Immature natural killer cell (primary cell): Measurements from ENCODE around the gene TMEM8B. TPM values are rescaled to one million over a fixed set of nuclear protein-coding genes. Genes with fewer than 3 reads are reported as not detected.
A peak's percentile ranks its signal among the peaks of the same experiment; 100 is the strongest.

ENCODE experiments used
- DNase-seq, 3 donors: peaks; one replicate each; pipeline ENCODE4 v3.0.0; 2022; ENCODE audit warnings: mixed read lengths in 1 of 3
- H3K27ac Mint-ChIP-seq, 6 donors: one replicate each; pipeline ENCODE4 v1.8.0; 2020; ENCODE audit warnings: mixed read lengths in 6 of 6, mild to moderate bottlenecking in 5 of 6, inconsistent platforms in 4 of 6, moderate library complexity in 3 of 6
- H3K27me3 Mint-ChIP-seq, 3 donors: one replicate each; pipeline ENCODE4 v1.8.0; 2020 to 2021; ENCODE audit warnings: low read depth in 3 of 3, mild to moderate bottlenecking in 3 of 3, mixed read lengths in 3 of 3, moderate library complexity in 3 of 3, inconsistent platforms in 1 of 3
- H3K36me3 Mint-ChIP-seq, 3 donors: one replicate each; pipeline ENCODE4 v1.8.0; 2020; ENCODE audit warnings: mixed read lengths in 3 of 3, inconsistent platforms in 2 of 3, mild to moderate bottlenecking in 2 of 3
- H3K4me1 Mint-ChIP-seq, 2 donors: one replicate each; pipeline ENCODE4 v1.8.0; 2020; ENCODE audit warnings: inconsistent platforms in 2 of 2, mild to moderate bottlenecking in 2 of 2, mixed read lengths in 2 of 2, moderate library complexity in 1 of 2
- H3K4me3 Mint-ChIP-seq, 5 donors: one replicate each; pipeline ENCODE4 v1.8.0; 2020; ENCODE audit warnings: mild to moderate bottlenecking in 5 of 5, mixed read lengths in 5 of 5, inconsistent platforms in 3 of 5, moderate library complexity in 3 of 5
- H3K9me3 Mint-ChIP-seq, 6 donors: one replicate each; pipeline ENCODE4 v1.8.0; 2020; ENCODE audit warnings: mild to moderate bottlenecking in 6 of 6, mixed read lengths in 6 of 6, inconsistent platforms in 4 of 6, moderate library complexity in 3 of 6
- polyA plus RNA-seq, 3 donors: library from polyadenylated mRNA; unstranded; fragments of 300-500 nt; fragmentation: Illumina TruSeq; gene quantifications; one replicate each; pipeline ENCODE4 v1.2.3, GENCODE V29; 2021

TMEM8B gene
- polyA plus RNA-seq = 1 to 10 TPM; 1.1 to 2.1 (median 1.6) TPM

GRCh38 chr9:35829084-35829763 is at the start of gene TMEM8B:
TMEM8B (plus strand) TSS chr9:35829228; CDS start chr9:35829448, 220 bp downstream.
- Mint-ChIP-seq H3K27me3 (peaks cover 3 to 4% (median 4%) of the 10 kb centered on the region in 3 donors), H3K4me3 (peak within 1 kb of the TSS; percentile 90 to 98 (median 96)), H3K9me3 (no peaks in the 10 kb centered on the region), H3K36me3 (no peaks in the 10 kb centered on the region), H3K4me1 (peaks cover 13 to 26% of the 10 kb centered on the region in 2 donors), H3K27ac (peak within 1 kb of the TSS; percentile 65 to 95 (median 92))
- peak; percentile 85 to 90 (median 89) for DNase-seq

DNA sequence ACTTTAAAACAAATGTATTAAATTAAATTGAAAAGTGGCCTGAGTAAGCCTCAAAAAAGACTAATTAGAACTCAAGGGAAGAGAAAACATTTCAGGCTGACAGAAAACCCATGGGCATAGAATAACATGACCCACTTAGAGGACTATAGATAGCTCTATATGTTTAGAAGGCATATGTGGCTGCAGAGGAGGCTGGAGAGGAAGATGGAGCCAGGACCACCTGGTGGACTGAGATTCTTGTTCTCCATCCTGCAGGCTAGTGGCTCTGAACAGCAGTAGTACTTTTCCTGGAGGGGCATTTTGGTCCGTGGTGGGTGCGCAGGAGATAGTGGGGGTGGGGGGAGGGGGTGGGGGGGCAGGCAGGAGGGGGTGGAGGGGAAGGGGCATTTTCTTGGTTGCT is 48.0 kb upstream of the TMEM8B start:
- Mint-ChIP-seq H3K9me3 (no peaks in the 10 kb centered on the region), H3K4me1 (no peaks in the 10 kb centered on the region), H3K4me3 (no peak overlapping the region), H3K27ac (no peak overlapping the region), H3K27me3 (no peaks in the 10 kb centered on the region), H3K36me3 (peaks cover 18 to 26% (median 19%) of the 10 kb centered on the region in 3 donors)
- no peak for DNase-seq

DNA sequence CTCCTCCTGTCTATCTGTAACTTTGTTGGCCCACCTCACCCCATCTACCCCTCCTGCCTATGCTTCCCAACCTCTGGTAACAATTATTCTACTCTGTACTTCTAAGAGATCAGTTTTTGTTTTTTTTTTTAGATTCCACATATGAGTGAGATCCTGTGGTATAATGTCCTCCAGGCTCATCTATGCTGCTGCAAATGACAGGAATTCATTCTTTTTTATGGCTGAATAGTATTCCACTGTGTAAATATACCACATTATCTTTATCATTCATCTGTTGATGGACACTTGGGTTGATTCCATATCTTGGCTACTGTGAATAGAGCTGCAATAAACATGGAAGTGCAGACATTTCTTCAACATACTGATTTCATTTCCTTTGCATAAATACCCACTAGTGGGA is 45.6 kb upstream of the TMEM8B start:
- Mint-ChIP-seq H3K36me3 (peaks cover 25 to 37% (median 27%) of the 10 kb centered on the region in 3 donors), H3K9me3 (no peaks in the 10 kb centered on the region), H3K4me3 (no peak overlapping the region), H3K27me3 (no peaks in the 10 kb centered on the region), H3K4me1 (no peaks in the 10 kb centered on the region), H3K27ac (no peak overlapping the region)
- DNase-seq = no peak

DNA sequence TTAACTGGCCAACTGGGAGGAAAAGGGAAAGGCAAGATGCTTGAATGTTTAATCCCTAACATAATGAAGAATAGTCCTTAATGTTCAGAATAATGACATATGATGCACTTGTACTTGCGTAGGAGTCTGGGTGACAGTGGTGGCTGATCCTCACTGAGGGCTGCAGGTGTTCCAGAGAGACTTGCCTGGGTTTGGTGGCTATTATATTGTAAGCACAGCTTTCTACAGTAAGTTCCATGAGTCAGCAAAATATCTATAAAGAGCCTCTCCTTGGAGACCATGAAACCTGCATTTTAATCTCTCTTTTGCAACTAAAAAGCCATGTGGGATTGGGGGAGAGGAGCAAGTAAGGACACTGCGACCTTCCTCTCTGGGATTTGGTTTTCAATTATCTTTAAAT is 39.5 kb upstream of the TMEM8B start:
- Mint-ChIP-seq H3K27ac (no peak overlapping the region), H3K4me3 (no peak overlapping the region), H3K9me3 (no peaks in the 10 kb centered on the region), H3K36me3 (peaks cover 15 to 25% (median 21%) of the 10 kb centered on the region in 3 donors), H3K27me3 (peaks cover 0 to 4% (median 2%) of the 10 kb centered on the region in 3 donors), H3K4me1 (peaks cover 2 to 5% of the 10 kb centered on the region in 2 donors)
- DNase-seq = no peak

GRCh38 chr9:35790025-35790384 is 39.0 kb upstream of the TMEM8B start:
- Mint-ChIP-seq H3K27me3 (peaks cover 0 to 4% (median 3%) of the 10 kb centered on the region in 3 donors), H3K4me1 (peaks cover 2 to 5% of the 10 kb centered on the region in 2 donors), H3K27ac (no peak overlapping the region), H3K9me3 (no peaks in the 10 kb centered on the region), H3K36me3 (peaks cover 12 to 25% (median 22%) of the 10 kb centered on the region in 3 donors), H3K4me3 (no peak overlapping the region)
- no peak for DNase-seq

DNA sequence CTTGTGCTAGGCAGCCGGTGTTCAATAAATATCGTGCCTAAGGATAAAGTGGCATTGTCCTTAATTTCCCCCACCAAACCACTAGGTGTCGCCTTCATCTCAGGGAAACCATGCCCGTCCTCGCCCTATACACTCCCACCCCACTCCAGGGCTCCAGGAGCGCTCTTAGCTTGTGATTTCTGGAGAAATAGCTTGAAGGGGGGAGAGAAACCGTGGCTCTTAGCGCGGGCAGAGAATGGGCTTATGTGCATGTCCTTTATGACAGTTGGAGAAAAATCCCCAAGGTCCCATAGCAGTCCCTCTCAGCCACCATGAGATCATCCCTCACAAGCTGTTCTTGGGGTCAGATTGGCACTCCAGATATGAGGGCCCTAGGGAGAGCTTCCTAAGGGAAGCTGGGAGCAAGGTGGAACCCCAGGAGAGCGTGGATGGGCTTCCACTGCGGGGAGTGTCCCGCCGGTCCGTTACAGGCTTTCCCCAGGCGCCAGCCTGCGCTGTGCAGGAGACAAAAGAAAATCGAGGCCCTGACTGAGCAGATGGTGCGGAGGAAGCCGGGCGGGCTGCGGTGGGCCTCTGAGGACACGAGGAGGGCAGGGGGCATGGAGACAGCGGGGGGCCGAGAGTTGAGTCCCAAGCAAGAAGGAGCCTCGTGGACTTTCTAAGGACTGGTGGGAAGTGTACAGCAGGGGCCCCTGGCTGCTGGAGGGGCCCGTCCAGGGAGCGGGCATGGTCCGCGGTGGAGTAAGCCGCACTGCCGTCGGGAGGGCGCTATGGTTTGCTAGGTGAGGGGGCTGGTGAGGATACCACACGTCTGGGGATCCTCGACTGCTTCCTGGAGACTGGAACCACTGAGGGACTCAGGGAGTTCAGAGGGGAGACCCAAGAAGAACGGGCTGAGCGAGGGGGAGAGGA is 38.4 kb upstream of the TMEM8B start:
- DNase-seq = peak; percentile 58 to 66 (median 61)
- Mint-ChIP-seq H3K27ac (no peak overlapping the region), H3K9me3 (no peaks in the 10 kb centered on the region), H3K4me1 (peaks cover 2 to 5% of the 10 kb centered on the region in 2 donors), H3K27me3 (peaks cover 0 to 4% (median 3%) of the 10 kb centered on the region in 3 donors), H3K36me3 (peaks cover 11 to 24% (median 23%) of the 10 kb centered on the region in 3 donors), H3K4me3 (no peak overlapping the region)

DNA sequence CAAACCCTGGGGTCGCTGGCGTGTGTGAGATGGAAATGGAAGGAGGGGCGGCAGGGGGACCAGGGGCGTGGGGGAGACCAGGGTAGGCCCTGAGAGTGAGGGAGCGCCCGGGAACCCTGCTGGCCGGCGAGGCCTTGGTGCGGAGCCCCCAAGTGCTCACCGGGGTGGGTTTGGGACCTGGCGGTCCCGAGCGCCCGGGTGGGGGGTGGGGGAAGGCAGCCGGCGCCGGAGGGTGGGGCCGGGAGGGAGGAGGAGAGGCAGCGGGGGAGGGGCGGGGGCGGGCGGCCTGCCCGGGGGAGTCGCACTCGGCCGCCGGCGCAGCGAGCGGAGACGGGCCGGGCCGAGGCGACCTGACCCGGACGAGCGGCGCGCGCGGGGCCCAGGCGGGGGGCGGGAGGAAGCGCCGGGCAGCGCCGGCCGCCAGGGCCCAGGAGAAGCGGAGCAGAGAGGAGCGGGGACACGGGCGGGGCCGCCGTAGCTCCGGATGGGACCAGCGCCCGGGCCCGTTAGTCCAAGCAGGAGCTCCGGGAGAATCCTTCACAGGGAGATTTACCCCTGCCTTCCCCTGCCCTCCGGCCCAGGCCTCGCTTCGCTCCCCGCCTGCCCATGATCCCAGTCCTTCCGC is 37.6 kb upstream of the TMEM8B start, which contains the start of gene NPR2:
Gene NPR2 (plus strand): TSS at position 295 of the 625 bp plus-strand sequence. CDS start 818 bp downstream, outside the sequence.
- Mint-ChIP-seq H3K4me3 (no peak within 1 kb of the TSS), H3K27me3 (peaks cover 0 to 4% (median 3%) of the 10 kb centered on the region in 3 donors), H3K27ac (no peak within 1 kb of the TSS), H3K4me1 (peaks cover 2 to 5% of the 10 kb centered on the region in 2 donors), H3K36me3 (peaks cover 3 to 18% (median 16%) of the 10 kb centered on the region in 3 donors), H3K9me3 (no peaks in the 10 kb centered on the region)
- DNase-seq = no peak

DNA sequence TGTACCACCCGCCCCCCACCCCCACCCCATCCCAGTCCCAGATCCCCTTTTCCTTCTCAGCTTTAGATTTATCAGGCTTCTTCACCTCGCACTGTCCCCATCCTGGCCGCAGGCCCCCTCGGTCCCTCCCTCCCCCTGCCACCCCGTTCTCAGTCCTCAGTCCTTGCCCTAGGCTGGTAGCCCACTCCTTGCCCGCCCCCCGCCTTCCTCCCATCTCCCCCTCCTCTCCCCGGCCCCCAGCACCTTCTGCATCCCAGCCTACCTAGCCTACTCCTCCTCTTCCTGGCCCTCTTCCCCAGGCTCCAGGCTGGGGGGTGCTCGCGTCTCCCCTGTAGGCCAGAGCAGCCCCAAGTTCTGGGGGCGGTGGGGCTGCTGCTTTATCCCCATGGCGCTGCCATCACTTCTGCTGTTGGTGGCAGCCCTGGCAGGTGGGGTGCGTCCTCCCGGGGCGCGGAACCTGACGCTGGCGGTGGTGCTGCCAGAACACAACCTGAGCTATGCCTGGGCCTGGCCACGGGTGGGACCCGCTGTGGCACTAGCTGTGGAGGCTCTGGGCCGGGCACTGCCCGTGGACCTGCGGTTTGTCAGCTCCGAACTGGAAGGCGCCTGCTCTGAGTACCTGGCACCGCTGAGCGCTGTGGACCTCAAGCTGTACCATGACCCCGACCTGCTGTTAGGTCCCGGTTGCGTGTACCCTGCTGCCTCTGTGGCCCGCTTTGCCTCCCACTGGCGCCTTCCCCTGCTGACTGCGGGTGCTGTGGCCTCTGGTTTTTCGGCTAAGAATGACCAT is 36.8 kb upstream of the TMEM8B start:
- peaks cover 0 to 4% (median 3%) of the 10 kb centered on the region in 3 donors for H3K27me3 Mint-ChIP-seq
- H3K9me3 Mint-ChIP-seq = no peaks in the 10 kb centered on the region
- H3K4me1 Mint-ChIP-seq = peaks cover 2 to 5% of the 10 kb centered on the region in 2 donors
- H3K4me3 Mint-ChIP-seq = no peak overlapping the region
- DNase-seq = no peak
- H3K36me3 Mint-ChIP-seq = peaks cover 0 to 17% (median 13%) of the 10 kb centered on the region in 3 donors
- no peak overlapping the region for H3K27ac Mint-ChIP-seq

- no peak overlapping the region for H3K27ac Mint-ChIP-seq
- DNase-seq = no peak
- H3K4me3 Mint-ChIP-seq = no peak overlapping the region
- peaks cover 2 to 5% of the 10 kb centered on the region in 2 donors for H3K4me1 Mint-ChIP-seq
- peaks cover 0 to 13% (median 7%) of the 10 kb centered on the region in 3 donors for H3K36me3 Mint-ChIP-seq
- no peaks in the 10 kb centered on the region for H3K9me3 Mint-ChIP-seq
- H3K27me3 Mint-ChIP-seq = peaks cover 0 to 4% (median 3%) of the 10 kb centered on the region in 3 donors
These were observed 36.2 kb upstream of the TMEM8B start for GRCh38 chr9:35792826-35793225.

- Mint-ChIP-seq H3K27ac (peak overlapping the region in 1 of 6 donors; percentile 77), H3K4me1 (peaks cover 2 to 5% of the 10 kb centered on the region in 2 donors), H3K4me3 (no peak overlapping the region), H3K27me3 (peaks cover 0 to 4% (median 3%) of the 10 kb centered on the region in 3 donors), H3K9me3 (no peaks in the 10 kb centered on the region), H3K36me3 (peaks cover 0 to 13% (median 6%) of the 10 kb centered on the region in 3 donors)
- DNase-seq = no peak
These were observed 35.6 kb upstream of the TMEM8B start for GRCh38 chr9:35793461-35793860.

- DNase-seq = no peak
- H3K4me1 Mint-ChIP-seq = peaks cover 0 to 5% of the 10 kb centered on the region in 2 donors
- no peak overlapping the region for H3K4me3 Mint-ChIP-seq
- peaks cover 6 to 13% (median 6%) of the 10 kb centered on the region in 3 donors for H3K36me3 Mint-ChIP-seq
- H3K27ac Mint-ChIP-seq = no peak overlapping the region
- H3K27me3 Mint-ChIP-seq = peaks cover 0 to 4% (median 3%) of the 10 kb centered on the region in 3 donors
- H3K9me3 Mint-ChIP-seq = no peaks in the 10 kb centered on the region
These were observed 33.3 kb upstream of the TMEM8B start for GRCh38 chr9:35795695-35796094.

DNA sequence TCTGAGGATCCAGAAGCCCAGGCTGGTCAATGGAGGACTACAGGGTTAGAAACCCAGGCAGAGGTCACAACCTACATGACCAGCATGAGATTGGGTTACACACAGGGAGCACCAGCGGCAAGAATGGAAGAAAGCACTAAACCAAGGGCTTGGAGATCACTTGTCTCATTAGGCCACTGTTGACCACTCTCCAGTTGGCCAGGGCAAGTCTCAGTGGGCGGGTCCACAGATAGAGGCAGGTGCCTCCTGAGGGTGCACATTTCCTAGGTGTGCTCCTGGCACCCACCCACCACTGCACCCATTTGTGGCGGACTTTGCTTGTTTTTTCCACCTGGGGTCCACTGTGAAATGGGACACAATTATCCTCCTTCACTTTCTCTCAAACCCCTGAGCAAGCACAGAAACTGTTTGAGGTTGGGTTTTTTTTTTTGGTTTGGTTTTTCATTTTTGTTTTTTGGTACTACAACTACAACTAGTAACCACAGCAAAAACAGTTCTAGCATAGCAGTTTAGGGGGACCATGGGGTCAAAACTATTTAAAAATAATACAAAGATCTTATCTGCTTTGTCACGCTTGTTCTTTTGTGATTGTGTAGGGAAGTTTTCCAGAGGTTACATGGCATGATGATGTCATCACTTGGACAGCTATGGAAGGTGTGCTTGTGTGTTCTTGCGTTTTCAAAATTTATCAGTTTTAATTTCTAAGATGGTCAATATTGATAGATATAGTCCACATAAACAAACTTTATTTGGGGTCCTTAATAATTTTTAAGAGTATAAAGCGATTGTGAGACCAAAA is 31.5 kb upstream of the TMEM8B start:
- H3K27me3 Mint-ChIP-seq = peaks cover 0 to 3% (median 3%) of the 10 kb centered on the region in 3 donors
- no peak overlapping the region for H3K27ac Mint-ChIP-seq

More for the DNA sequence above, 31.5 kb upstream of the TMEM8B start:
- Mint-ChIP-seq H3K36me3 (peaks cover 13 to 20% (median 19%) of the 10 kb centered on the region in 3 donors), H3K4me1 (peaks cover 0 to 5% of the 10 kb centered on the region in 2 donors), H3K4me3 (no peak overlapping the region), H3K9me3 (no peaks in the 10 kb centered on the region)
- no peak for DNase-seq
